T-helper 1 cell treated with Interleukin-12 subunit alpha and Interleukin-12 subunit beta and Interleukin-4 antibody, amounts not matched to agents 30 μg/mL and 1 μg/mL, for 36 hours (primary cell): ENCODE results near the gene TSPAN3.

Experiments used
- H3K27ac Mint-ChIP-seq: one replicate; pipeline ENCODE4 v1.8.0; 2021; ENCODE audit warnings: mild to moderate bottlenecking, mixed read lengths
- H3K27me3 Mint-ChIP-seq: one replicate; pipeline ENCODE4 v1.8.0; 2021; ENCODE audit warnings: low read depth, mixed read lengths
- H3K36me3 Mint-ChIP-seq: one replicate; pipeline ENCODE4 v1.8.0; 2021; ENCODE audit warnings: low read depth, mixed read lengths
- H3K4me1 Mint-ChIP-seq: one replicate; pipeline ENCODE4 v1.8.0; 2021; ENCODE audit warnings: low read depth, mixed read lengths
- H3K4me3 Mint-ChIP-seq: one replicate; pipeline ENCODE4 v1.8.0; 2021; ENCODE audit warnings: mild to moderate bottlenecking, moderate library complexity, mixed read lengths
- H3K9me3 Mint-ChIP-seq: one replicate; pipeline ENCODE4 v1.8.0; 2021; ENCODE audit warnings: mixed read lengths

TSPAN3 gene

DNA sequence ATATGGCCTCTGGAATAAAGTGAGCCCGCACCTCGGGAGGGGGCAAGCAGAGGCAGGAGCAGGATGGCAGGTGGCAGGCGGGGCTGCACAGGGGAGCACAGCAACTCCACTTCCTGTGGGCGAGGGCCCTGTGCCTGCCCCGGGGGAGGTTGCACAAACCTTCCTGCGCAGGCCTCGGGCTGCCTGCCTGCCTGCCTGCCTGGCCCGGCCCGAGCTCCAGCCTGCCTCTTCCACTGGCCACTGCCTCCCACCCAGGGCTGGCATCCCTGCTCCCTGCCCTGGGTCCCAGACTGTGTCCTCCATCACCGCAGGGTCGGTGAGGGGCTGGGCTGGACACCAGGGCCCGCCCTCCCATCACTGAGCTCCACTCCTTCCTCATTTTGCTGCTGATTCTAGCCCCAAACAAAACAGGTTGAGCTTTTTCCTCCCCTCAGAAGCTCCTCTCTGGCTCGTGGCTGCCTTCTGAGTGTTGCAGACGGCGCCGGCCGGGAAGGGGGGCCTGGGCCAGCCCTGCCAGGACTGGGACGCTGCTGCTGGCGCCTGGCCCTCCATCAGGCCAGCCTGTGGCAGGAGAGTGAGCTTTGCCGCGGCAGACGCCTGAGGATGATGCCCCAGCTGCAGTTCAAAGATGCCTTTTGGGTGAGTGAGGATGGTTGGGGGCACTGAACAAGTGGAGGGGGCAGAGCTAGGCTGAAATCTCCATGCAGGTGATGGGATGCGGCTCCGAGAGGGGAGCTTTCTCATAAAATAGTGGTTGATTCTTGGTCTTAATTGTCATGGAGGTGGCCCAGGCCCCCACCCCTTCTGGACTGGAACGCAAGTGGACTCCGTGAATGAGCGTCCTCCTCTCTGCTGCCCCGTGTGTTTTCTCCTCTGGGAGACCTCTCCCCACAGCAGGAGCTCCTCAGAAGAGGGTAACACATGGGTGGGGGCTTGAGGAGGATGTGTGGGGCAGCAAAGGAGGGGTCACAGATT, 75.7 kb downstream of the TSPAN3 start, which contains the start of gene PSTPIP1:
PSTPIP1 (plus strand) TSS at position 156 of the 975 bp plus-strand sequence; CDS start at position 604, 448 bp downstream.
- H3K4me3 Mint-ChIP-seq = peak within 1 kb of the TSS; percentile 97
- peaks cover 72% of the 10 kb centered on the region for H3K4me1 Mint-ChIP-seq
- H3K27ac Mint-ChIP-seq = peak within 1 kb of the TSS; percentile 92
- no peaks in the 10 kb centered on the region for H3K27me3 Mint-ChIP-seq
- peaks cover 27% of the 10 kb centered on the region for H3K36me3 Mint-ChIP-seq
- no peaks in the 10 kb centered on the region for H3K9me3 Mint-ChIP-seq

GRCh38 chr15:76994496-76994895, 76.4 kb downstream of the TSPAN3 start:
- peaks cover 72% of the 10 kb centered on the region for H3K4me1 Mint-ChIP-seq
- H3K9me3 Mint-ChIP-seq = no peaks in the 10 kb centered on the region
- peaks cover 21% of the 10 kb centered on the region for H3K36me3 Mint-ChIP-seq
- peak overlapping the region; percentile 97 for H3K4me3 Mint-ChIP-seq
- no peaks in the 10 kb centered on the region for H3K27me3 Mint-ChIP-seq
- H3K27ac Mint-ChIP-seq = peak overlapping the region; percentile 92

DNA sequence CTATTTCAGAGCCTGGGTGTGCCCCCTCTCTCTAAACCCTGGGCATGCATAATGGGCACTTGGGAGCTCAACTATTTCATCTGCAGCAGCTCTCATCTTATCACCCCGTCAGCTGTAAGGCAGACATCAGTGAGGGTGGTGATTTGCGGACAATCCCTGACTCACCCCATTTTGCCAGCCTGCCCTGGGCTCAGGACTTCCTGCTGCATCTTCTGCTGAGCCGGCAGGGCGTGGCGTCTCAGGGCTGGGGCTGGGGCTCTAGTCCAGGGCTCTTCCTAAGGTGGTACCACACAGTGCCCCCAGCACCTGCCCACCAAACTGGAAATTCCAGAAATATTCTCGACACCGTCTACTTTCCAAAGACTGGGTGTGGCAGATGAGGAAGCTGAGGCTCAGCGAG, 76.9 kb downstream of the TSPAN3 start:
- peaks cover 18% of the 10 kb centered on the region for H3K36me3 Mint-ChIP-seq
- H3K27ac Mint-ChIP-seq = peak overlapping the region; percentile 92
- no peaks in the 10 kb centered on the region for H3K9me3 Mint-ChIP-seq
- no peaks in the 10 kb centered on the region for H3K27me3 Mint-ChIP-seq
- peak overlapping the region; percentile 97 for H3K4me3 Mint-ChIP-seq
- peaks cover 70% of the 10 kb centered on the region for H3K4me1 Mint-ChIP-seq

DNA sequence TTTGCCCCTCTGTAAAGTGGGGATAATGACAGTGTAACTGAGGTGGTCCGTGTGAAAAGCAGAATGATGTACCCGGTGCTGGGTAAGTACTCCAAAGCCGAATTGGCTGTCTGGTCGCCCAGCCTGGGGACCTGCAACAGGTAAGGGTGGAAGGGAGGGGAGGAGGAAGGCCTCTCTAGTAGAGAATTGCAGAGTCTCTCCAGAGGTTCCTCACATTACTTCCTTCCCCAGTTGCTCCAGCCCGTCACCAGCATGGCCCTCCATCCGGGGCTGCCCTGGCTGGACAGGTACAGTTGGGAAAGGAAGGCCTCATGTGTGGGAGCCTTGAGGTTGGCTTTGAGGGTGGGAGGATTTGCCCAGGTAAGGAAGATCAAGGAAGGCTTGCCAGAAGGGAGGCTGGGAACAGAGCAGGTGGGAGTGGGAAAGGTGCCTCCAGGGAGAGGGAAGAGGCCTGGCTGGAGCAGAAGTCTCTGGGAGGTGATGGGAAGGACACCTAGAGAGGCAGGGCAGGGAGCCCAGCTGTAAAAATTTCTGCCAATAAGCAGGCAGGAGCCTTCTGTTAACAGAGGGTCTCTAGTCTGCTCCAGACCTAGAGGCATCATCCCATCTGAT, 77.7 kb downstream of the TSPAN3 start:
- peak overlapping the region; percentile 92 for H3K27ac Mint-ChIP-seq
- H3K4me1 Mint-ChIP-seq = peaks cover 70% of the 10 kb centered on the region
- H3K4me3 Mint-ChIP-seq = peak overlapping the region; percentile 97
- peaks cover 11% of the 10 kb centered on the region for H3K36me3 Mint-ChIP-seq
- H3K27me3 Mint-ChIP-seq = no peaks in the 10 kb centered on the region
- no peaks in the 10 kb centered on the region for H3K9me3 Mint-ChIP-seq

DNA sequence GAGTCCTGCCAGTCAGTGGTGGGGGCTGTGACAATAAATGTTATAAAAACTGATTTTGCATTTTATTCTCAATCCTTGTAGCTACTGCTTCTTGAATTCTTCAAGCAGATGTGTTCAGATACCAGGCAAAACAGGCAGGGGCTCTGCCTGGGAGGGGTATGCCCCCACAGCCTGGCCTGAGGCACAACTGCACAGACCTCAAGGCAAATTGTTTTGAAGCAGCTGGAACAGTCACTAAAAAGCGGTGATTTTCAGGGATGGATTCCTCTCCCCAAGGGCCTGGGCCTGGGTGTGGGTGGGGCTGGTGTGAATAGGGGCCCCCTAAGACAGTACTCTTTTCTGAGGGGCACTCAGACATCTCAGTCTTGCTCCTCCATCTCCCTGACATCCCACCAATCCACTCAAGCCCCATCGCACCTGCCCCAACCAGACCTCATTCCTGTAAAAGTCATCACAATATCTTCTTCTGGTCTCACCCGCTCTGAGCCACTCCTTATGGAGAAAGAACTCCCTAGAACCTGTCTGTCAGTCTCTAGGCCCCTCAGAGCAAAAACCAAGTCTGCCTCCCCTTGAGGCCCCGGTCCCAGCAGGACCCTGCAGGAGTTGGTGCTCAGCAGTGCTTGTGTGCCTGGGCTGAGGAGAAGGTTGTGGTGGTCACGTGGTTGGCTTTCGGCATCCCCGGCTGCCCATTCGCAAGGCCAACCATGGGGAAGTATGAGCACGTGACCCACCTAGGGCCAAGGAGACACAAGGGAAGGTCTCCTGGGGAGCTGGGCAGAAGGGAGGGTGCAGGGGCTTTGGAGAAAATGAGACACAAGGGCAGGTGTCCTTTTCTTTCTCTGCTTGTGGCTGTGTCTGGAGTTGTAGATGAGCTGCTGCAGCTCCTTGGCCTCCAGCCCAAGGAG, 78.9 kb downstream of the TSPAN3 start:
- H3K4me1 Mint-ChIP-seq = peaks cover 65% of the 10 kb centered on the region
- H3K27ac Mint-ChIP-seq = peak overlapping the region; percentile 36
- H3K27me3 Mint-ChIP-seq = no peaks in the 10 kb centered on the region
- H3K36me3 Mint-ChIP-seq = peaks cover 4% of the 10 kb centered on the region
- no peaks in the 10 kb centered on the region for H3K9me3 Mint-ChIP-seq
- H3K4me3 Mint-ChIP-seq = no peak overlapping the region
